CD4-positive, alpha-beta T cell treated with Interleukin-15 for 4 hours (primary cell): Measurements from ENCODE around the gene GRK7.
"Not testable (repeated sequence)": the region's sequence is repeated elsewhere in the genome, so short reads cannot be mapped to it uniquely, and the experiment has no call there.

Experiments used
- DNase-seq: peaks from one replicate; pipeline ENCODE4 v3.0.0-alpha.2; 2020; ENCODE audit warnings: low spot score

The GRK7 gene

GRCh38 chr3:141796081-141796888 is 33.1 kb downstream of the GRK7 start:
- peak; percentile 69 for DNase-seq

- DNase-seq, result peak; percentile 19
Measured at GRCh38 chr3:141796889-141797781, 33.9 kb downstream of the GRK7 start.

DNA sequence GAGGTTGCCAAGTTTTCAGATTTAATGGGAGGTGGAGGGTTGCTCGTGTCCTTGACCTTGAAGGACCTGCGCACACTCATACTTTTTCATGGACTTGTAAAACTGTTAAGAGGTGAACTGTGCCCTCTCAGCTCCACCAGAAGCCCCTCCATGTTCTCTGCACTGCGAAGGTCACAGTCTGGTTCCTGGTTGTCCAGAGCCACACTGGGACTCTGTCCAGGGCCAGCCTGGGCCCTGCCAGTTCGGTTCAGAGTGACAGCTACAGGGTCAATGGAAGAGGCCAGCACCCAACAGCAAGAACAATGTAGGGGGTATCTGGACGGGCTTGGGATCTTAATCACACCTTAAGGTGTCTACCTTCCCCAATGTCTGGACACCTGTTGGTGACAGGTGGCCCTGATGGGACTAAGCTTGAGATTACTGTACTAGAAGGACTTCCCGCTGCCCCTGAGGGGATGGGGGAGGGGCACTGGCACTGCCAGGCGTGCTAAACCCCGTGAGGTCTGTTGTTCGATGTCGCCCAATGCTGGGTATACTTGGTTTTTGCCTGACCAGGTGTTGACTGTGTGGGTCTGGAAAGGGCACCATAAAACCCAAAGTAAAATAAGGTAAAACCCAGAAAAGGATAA is 34.7 kb downstream of the GRK7 start:
- DNase-seq, result no peak

DNA sequence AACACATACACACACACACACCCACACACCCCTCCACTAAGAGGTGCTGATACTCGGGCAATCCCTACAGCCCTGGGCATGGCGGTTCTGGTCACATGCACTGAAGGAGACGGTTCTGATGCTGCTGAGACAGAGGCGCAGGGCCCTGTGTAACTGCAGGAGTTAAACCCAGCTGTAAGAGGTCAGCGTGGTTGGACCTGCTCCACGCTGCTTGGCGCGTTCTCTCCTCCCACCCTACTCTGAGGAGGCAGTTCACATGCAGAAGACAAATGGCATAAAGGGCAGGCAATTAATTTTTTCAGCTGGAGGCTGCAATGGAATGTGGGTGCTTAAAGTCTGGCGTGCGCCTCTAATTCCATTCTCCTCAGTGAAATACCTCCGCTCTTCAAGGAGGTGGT is 35.2 kb downstream of the GRK7 start:
- no peak for DNase-seq

GRCh38 chr3:141802316-141803077 is 39.3 kb downstream of the GRK7 start:
- no peak for DNase-seq

- not testable (repeated sequence) for DNase-seq
Measured at GRCh38 chr3:141803538-141803937, 40.3 kb downstream of the GRK7 start.

GRCh38 chr3:141804447-141804777 is 41.2 kb downstream of the GRK7 start:
- no peak for DNase-seq

GRCh38 chr3:141804778-141805639 is 41.8 kb downstream of the GRK7 start:
- DNase-seq, result no peak

DNA sequence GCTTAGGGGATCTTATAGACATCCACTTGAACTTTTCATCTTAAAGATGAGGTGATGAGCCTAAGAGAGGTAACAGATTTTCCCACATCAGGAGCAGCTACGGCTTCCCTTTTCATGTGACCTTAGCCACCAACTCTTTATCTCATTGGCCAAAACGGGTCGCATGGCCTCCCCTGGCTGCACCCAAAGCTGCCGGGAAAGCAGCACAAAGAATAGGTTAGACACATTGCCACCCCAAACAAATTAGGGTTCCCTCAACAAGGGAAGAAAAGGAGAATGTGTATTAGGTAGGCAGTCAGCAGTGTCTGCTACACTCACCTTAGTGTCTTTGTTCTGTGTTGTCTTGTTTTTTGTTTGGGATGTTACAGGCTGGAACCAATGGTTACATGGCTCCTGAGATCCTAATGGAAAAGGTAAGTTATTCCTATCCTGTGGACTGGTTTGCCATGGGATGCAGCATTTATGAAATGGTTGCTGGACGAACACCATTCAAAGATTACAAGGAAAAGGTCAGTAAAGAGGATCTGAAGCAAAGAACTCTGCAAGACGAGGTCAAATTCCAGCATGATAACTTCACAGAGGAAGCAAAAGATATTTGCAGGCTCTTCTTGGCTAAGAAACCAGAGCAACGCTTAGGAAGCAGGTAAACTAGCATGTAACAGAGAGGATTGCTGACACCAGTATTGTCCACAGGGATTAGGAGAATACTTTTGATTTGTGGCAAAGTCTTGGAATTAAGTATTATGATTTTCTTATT is 44.2 kb downstream of the GRK7 start:
- DNase-seq, result no peak

DNA sequence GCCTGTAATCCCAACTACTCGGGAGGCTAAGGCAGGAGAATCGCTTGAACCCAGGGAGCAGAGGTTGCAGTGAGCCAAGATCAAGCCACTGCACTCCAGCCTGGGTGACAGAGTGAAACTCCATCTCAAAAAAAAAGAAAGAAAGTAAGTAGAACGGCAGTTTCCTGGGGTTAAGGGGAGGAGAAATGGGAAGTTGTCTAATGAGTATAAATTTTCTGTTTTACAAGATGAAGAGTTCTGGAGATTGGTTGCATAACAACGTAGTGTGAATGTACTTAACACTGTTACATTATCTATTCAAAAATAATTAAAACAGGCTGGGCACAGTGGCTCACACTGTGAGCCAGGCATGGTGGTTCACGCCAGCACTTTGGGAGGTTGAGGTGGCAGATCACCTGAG is 45.4 kb downstream of the GRK7 start:
- DNase-seq, result no peak

- no peak for DNase-seq
Measured at GRCh38 chr3:141810161-141810560, 47.0 kb downstream of the GRK7 start.

- no peak for DNase-seq
Measured at GRCh38 chr3:141811348-141811747, 48.1 kb downstream of the GRK7 start.

GRCh38 chr3:141812084-141812483 is 48.9 kb downstream of the GRK7 start:
- DNase-seq, result no peak

GRCh38 chr3:141812586-141812985 is 49.4 kb downstream of the GRK7 start:
- DNase-seq, result no peak
